ENCODE data around the gene MIX23.

The MIX23 gene

GRCh38 chr3:122312826-122313225 lies 70.2 kb downstream of the MIX23 start:
- H3K27ac Mint-ChIP-seq, result no peak overlapping the region
- H3K9me3 Mint-ChIP-seq, result no peaks in the 10 kb centered on the region
- H3K36me3 Mint-ChIP-seq (ENCODE audit: low read depth), result no peaks in the 10 kb centered on the region
- no peak overlapping the region for H3K4me3 Mint-ChIP-seq
- peaks cover 6% of the 10 kb centered on the region for H3K27me3 Mint-ChIP-seq
- DNase-seq, result no peak
- H3K4me1 Mint-ChIP-seq (ENCODE audit: low read depth), result peaks cover 7% of the 10 kb centered on the region

- Mint-ChIP-seq H3K36me3 (ENCODE audit: low read depth) (no peaks in the 10 kb centered on the region), H3K27ac (no peak overlapping the region), H3K4me1 (ENCODE audit: low read depth) (peaks cover 7% of the 10 kb centered on the region), H3K27me3 (peaks cover 2% of the 10 kb centered on the region), H3K9me3 (no peaks in the 10 kb centered on the region), H3K4me3 (no peak overlapping the region)
- no peak for DNase-seq
Observed at GRCh38 chr3:122310361-122310760, 72.7 kb downstream of the MIX23 start.

Data from activated T-cell treated with anti-CD3 and anti-CD28 coated beads, Interleukin-2, amount 50 U/mL, for 24 hours (primary cell).